K562 (cell line): ENCODE results near the gene CTF1. TPM values are rescaled to one million over a fixed set of nuclear protein-coding genes. Genes with fewer than 3 reads are reported as not detected.
A peak's percentile ranks its signal among the peaks of the same experiment; 100 is the strongest.

Experiments used
- polyA plus RNA-seq, 8 experiments: library from polyadenylated mRNA; depleted of rRNA in 4 of 8; stranded (reverse) in 5 of 8; unstranded in 3 of 8; fragments of >200 nt; fragmentation: Nextera tagmentation in 2 of 8; fragmentation: Illumina TruSeq in 1 of 8; extraction: Ambion mirVana in 2 of 8; extraction: Trizol in 1 of 8; gene quantifications; 2 replicates each; pipeline versions ENCODE4 v1.2.1 to v1.2.3, GENCODE V29; 2011 to 2014; ENCODE audit warnings: inconsistent platforms in 1 of 8, missing spikeins in 1 of 8
- total RNA-seq, 7 experiments: library from RNA; depleted of rRNA in 6 of 7; stranded (reverse); fragments of >200 nt in 6 of 7; fragmentation: Illumina TruSeq in 2 of 7; extraction: Trizol in 2 of 7; gene quantifications; 2 replicates each; pipeline versions ENCODE4 v1.2.1 to v1.2.3, GENCODE V29; 2011 to 2021; ENCODE audit warnings: low replicate concordance in 1 of 7
- TF ChIP-seq, protein P1 (sequence below): fragments of 450-650 bp; IDR thresholded peaks from 2 replicates; pipeline ENCODE4 v1.6.1; 2017; ENCODE audit warnings: antibody characterized with exemption, mild to moderate bottlenecking
- TF ChIP-seq, protein P2 (sequence below): fragments of 200-800 bp; sonication (Bioruptor generic); IDR thresholded peaks from 2 replicates; pipeline ENCODE4 v1.6.1; 2017; ENCODE audit warnings: missing genetic modification characterization, missing compliant biosample characterization
- TF ChIP-seq, protein P3 (sequence below): fragments of 450-650 bp; IDR thresholded peaks from 2 replicates; pipeline ENCODE4 v1.6.1; 2016
- TF ChIP-seq, protein P4 (sequence below), 3 experiments: IDR thresholded peaks in 2 of 3; conservative IDR thresholded peaks in 1 of 3; 2 replicates each; pipeline ENCODE4 v1.5.1; 2011 to 2012; ENCODE audit warnings: low read length in 3 of 3, mild to moderate bottlenecking in 3 of 3, control low read depth in 2 of 3, improper control_type of control experiment in 1 of 3, inconsistent platforms in 1 of 3, low read depth in 1 of 3, mixed read lengths in 1 of 3, moderate library complexity in 1 of 3; ENCODE audit not compliant: insufficient read depth in 2 of 3

Gene CTF1
- total and polyA plus RNA-seq, 9 of the 15 experiments (the other 6 are each of a cell fraction or from before 2014, with no cell fraction given) = 0.24 to 2.5 (median 0.44) TPM

DNA sequence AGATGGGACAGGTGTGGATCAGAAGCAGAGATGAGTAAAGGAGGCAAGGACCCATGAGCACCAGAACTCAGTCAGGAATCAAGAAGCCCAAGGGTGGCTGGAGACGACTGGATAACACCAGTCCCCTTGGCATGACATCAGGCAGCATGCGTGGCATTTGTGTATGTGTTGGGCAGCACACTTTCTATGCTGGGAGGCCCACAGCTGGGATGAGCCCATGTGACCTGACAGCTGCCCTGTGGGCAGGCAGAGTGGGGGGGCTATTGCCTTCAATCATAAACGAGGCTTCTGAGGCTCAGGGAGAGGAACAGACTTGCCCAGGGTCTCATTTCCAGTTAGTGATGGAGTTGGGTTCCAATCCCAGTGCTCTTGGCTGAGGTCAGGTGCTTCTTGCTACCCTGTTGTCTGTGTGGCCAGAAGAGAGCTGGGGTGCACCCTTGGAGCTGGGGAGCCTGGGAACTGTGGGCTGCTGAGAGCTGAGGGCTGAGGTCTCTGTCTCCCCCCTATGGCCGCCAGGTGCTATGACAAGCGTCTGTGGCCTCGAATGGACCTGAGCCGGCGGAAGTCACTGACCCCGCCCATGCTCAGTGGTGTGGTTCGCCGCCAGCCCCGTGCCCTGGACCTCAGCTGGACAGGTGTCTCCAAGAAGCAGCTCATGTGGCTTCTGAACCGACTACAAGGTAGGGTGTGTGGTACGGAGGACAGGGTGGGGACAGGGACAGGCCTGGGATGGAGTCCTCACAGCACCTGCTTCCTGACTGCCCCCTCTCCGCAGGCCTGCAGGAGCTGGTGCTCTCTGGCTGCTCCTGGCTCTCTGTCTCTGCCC, 45.4 kb downstream of the CTF1 start (continued):
- TF ChIP-seq, protein P1, sequence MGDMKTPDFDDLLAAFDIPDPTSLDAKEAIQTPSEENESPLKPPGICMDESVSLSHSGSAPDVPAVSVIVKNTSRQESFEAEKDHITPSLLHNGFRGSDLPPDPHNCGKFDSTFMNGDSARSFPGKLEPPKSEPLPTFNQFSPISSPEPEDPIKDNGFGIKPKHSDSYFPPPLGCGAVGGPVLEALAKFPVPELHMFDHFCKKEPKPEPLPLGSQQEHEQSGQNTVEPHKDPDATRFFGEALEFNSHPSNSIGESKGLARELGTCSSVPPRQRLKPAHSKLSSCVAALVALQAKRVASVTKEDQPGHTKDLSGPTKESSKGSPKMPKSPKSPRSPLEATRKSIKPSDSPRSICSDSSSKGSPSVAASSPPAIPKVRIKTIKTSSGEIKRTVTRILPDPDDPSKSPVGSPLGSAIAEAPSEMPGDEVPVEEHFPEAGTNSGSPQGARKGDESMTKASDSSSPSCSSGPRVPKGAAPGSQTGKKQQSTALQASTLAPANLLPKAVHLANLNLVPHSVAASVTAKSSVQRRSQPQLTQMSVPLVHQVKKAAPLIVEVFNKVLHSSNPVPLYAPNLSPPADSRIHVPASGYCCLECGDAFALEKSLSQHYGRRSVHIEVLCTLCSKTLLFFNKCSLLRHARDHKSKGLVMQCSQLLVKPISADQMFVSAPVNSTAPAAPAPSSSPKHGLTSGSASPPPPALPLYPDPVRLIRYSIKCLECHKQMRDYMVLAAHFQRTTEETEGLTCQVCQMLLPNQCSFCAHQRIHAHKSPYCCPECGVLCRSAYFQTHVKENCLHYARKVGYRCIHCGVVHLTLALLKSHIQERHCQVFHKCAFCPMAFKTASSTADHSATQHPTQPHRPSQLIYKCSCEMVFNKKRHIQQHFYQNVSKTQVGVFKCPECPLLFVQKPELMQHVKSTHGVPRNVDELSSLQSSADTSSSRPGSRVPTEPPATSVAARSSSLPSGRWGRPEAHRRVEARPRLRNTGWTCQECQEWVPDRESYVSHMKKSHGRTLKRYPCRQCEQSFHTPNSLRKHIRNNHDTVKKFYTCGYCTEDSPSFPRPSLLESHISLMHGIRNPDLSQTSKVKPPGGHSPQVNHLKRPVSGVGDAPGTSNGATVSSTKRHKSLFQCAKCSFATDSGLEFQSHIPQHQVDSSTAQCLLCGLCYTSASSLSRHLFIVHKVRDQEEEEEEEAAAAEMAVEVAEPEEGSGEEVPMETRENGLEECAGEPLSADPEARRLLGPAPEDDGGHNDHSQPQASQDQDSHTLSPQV = peak; percentile 77
- TF ChIP-seq, protein P2, sequence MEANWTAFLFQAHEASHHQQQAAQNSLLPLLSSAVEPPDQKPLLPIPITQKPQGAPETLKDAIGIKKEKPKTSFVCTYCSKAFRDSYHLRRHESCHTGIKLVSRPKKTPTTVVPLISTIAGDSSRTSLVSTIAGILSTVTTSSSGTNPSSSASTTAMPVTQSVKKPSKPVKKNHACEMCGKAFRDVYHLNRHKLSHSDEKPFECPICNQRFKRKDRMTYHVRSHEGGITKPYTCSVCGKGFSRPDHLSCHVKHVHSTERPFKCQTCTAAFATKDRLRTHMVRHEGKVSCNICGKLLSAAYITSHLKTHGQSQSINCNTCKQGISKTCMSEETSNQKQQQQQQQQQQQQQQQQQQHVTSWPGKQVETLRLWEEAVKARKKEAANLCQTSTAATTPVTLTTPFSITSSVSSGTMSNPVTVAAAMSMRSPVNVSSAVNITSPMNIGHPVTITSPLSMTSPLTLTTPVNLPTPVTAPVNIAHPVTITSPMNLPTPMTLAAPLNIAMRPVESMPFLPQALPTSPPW (CRISPR knock-in tag) = peak; percentile 74
- TF ChIP-seq, protein P3, sequence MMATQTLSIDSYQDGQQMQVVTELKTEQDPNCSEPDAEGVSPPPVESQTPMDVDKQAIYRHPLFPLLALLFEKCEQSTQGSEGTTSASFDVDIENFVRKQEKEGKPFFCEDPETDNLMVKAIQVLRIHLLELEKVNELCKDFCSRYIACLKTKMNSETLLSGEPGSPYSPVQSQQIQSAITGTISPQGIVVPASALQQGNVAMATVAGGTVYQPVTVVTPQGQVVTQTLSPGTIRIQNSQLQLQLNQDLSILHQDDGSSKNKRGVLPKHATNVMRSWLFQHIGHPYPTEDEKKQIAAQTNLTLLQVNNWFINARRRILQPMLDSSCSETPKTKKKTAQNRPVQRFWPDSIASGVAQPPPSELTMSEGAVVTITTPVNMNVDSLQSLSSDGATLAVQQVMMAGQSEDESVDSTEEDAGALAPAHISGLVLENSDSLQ = peak; percentile 35
- TF ChIP-seq, protein P4, sequence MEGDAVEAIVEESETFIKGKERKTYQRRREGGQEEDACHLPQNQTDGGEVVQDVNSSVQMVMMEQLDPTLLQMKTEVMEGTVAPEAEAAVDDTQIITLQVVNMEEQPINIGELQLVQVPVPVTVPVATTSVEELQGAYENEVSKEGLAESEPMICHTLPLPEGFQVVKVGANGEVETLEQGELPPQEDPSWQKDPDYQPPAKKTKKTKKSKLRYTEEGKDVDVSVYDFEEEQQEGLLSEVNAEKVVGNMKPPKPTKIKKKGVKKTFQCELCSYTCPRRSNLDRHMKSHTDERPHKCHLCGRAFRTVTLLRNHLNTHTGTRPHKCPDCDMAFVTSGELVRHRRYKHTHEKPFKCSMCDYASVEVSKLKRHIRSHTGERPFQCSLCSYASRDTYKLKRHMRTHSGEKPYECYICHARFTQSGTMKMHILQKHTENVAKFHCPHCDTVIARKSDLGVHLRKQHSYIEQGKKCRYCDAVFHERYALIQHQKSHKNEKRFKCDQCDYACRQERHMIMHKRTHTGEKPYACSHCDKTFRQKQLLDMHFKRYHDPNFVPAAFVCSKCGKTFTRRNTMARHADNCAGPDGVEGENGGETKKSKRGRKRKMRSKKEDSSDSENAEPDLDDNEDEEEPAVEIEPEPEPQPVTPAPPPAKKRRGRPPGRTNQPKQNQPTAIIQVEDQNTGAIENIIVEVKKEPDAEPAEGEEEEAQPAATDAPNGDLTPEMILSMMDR (IDR thresholded peaks at IDR 0.05 in 2 of 3, conservative IDR thresholded peaks at IDR 0.05 in 1 of 3; ENCODE audit: insufficient read depth in 2 of 3, low read depth in 1 of 3, low read length in 3 of 3) = peak; percentile 93 to 98 (median 95)
